Esophagus mucosa (tissue), 1 donor: ENCODE measurements around the gene PYDC1. TPM values are rescaled to one million over a fixed set of nuclear protein-coding genes. Genes with fewer than 3 reads are reported as not detected.
"Not testable (repeated sequence)": the region's sequence is repeated elsewhere in the genome, so short reads cannot be mapped to it uniquely, and the experiment has no call there.

ENCODE experiments used
- ATAC-seq: fragments of 200-7000 bp; cut with Tn5 transposase; one replicate; pipeline ENCODE4 v1.9.1; 2020
- total RNA-seq: library from RNA; stranded (reverse); gene quantifications from one replicate; pipeline ENCODE4 v1.2.4, GENCODE V29; 2023
- donor health status: DM: yes; HTN: yes; CAD: no.

Gene PYDC1
- not detected for total RNA-seq

GRCh38 chr16:31216422-31217135 is at the start of gene PYDC1:
Gene PYDC1 (minus strand): TSS chr16:31217135. CDS start chr16:31217028, 107 bp downstream.
- peak; percentile 13 for ATAC-seq

- ATAC-seq, result peak; percentile 92
Observed at GRCh38 chr16:31265329-31266245, 48.7 kb upstream of the PYDC1 start.

- no peak for ATAC-seq
Observed at GRCh38 chr16:31262084-31262483, 45.1 kb upstream of the PYDC1 start.

DNA sequence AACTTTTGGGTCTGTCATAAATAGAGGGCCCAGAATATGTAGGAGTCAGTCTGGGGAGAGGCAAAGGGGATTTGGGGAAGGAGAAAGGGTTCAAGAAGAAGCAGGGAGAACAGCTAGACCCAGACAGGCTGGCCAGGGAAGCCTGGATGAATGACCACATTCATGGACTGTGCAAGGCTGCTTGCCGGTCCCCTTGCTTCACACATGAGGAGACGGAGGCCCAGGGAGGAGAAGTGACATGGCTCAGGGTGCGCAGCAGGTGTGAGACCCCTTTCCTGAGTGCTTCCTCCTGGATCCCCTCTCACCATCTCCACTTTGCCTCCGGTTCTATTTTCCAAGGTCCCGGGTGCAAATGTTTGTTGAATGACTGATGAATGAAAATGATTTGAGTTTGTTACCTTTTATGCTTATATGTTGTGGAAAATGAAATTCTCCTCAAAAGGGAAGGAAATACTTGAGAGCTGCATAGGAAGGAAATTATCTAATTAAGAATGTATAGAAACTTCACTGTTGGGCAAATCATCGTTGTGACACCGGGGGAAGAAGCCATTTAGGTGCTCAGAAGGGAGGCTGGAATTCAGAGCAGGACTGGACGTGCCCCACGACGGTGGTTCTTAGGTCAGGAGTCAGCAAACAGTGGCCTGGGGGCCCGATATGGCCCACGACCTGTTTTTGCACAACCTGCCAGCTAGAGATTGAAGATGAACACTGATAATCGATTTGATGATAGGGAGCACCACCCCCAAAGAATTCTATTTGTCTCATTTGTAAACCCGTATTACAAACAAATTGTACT is 43.4 kb upstream of the PYDC1 start:
- ATAC-seq, result no peak

DNA sequence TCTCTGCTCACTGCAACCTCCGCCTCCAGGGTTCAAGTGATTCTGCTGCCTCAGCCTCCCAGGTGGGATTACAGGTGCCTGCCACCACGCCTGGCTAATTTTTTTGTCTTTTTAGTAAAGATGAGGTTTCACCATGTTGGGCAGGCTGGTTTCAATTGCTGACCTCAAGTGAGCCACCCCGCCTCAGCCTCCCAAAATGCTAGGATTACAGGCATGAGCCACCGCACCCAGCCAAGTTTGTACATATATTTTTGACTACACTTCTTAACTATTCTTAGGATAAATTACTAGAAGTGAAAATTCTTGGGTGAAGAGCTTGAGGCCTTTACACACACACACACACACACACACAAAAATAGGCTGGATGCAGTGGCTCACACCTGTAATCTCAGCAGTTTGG is 41.4 kb upstream of the PYDC1 start:
- ATAC-seq, result no peak

GRCh38 chr16:31256466-31256865 is 39.5 kb upstream of the PYDC1 start:
- no peak for ATAC-seq

GRCh38 chr16:31253642-31254045 is 36.7 kb upstream of the PYDC1 start:
- ATAC-seq, result peak; percentile 78

GRCh38 chr16:31251435-31251834 is 34.5 kb upstream of the PYDC1 start:
- no peak for ATAC-seq

DNA sequence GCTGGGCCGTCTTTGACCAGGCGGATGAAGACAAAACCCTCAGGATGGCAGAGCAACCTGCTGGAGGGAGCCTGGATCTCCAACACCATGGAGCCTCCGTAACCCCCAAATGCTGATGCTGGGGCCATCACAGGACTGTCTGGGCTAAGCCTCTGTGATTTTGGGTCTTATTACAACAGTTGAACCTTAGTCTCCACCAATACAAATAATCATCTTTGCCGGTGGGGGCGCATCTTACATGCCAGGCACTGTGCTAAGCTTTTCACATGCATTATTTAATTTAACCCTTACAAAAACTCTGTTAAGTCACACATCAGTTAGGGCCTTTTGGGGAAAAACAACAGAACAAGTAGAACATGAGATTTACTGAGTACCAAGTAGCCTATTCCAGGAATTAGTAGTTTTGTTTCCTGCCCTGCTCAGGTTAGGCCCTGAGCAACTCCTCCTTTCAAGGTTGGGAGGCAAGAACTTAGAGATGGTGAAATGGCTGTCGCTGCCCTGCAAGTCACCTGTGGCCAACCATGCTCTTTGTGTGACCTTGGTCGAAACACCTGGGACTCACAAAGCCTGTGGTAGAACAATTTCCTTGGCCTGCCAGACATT is 33.9 kb upstream of the PYDC1 start:
- ATAC-seq, result no peak

DNA sequence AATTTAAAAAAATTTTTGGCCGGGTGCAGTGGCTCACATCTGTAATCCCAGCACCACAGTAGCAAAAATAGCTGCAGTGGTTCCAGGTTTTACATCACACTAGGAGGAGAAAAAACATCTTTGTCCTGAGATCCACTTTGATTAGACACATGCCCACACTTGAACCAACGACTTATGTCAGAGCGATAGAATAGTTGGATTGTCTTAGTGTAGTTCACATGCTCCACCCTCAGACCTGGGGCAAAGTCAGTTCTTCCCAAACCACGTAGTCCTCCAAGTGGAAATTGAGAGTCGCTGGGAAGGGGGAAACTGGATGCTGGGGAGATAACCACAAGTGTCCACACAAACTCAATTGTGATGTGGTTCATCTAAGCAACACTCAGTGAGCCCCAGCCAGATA is 31.4 kb upstream of the PYDC1 start:
- peak; percentile 74 for ATAC-seq

DNA sequence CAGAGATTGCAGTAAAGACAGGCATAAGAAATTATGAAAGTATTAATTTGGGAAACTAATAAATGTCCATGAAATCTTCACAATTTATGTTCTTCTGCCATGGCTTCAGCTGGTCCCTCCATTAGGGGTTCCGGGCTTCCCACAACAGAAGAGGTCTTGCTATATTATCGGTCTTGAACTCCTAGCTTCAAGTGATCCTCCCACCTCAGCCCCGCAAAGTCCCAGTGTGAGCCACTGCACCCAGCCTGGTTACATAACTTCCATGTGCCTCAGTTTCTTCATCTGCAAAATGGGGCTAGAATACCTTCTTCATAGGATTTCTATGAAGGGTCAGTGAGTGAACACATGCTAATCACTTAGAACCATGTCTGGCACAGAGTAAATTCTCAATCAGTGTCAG is 29.4 kb upstream of the PYDC1 start:
- ATAC-seq, result no peak

GRCh38 chr16:31245598-31245997 is 28.7 kb upstream of the PYDC1 start:
- not testable (repeated sequence) for ATAC-seq

GRCh38 chr16:31243734-31244670 is 27.1 kb upstream of the PYDC1 start:
- no peak for ATAC-seq

GRCh38 chr16:31242206-31242605 is 25.3 kb upstream of the PYDC1 start:
- ATAC-seq, result peak; percentile 82

DNA sequence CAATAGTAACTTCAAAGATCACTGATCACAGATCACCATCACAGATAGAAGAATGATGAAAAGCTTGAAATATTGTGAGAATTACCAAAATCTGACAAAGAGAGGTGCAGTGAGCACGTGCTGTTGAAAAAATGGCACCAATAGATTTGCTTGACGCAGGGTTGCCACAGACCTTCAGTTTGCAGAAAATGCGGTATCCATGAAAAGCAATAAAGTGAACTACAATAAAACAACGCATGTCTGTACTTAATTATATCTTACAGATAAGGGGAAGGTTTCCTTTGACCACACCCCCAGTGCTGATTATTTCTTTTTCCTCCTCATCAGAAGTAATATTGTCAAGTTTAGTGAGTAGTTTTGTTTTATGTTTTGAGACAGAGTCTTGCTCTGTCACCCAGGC is 21.1 kb upstream of the PYDC1 start:
- no peak for ATAC-seq

DNA sequence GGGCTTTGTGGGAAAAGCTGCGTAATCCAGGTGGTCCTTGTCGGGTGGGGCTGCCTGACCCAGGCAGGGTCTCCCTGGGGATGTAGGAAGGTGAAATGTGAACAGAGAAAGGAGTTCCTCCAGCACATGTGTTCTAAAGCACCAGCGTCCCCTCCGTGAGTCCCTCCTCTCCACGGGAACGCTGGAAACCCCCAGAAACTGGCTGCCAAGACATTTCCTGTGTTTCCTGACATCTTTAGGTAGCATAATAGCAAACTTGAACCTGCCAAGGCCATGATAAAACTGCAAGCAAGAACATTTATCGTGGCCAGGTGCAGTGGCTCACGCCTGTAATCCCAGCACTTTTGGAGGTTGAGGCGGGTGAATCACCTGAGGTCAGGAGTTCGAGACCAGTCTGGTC is 12.6 kb upstream of the PYDC1 start:
- ATAC-seq, result no peak

DNA sequence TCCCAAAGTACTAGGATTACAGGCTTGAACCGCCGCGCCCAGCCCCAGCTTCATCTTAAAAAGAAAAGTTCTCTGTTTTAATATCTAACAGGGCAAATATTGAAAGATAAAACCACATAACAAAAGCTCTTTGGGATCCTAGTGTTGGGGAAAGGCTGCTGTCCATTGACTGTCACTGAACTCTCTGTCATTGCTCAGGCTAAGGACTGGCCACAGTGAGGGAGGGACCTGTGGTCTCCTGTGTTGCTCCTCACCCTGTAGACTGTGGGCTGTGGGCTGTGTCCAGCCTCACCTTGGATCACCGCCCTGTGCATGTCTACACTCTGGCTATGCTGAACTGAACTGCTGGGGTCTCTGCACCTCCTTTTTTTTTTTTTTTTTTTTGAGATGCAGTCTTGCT is 11.3 kb upstream of the PYDC1 start:
- ATAC-seq, result peak; percentile 32

DNA sequence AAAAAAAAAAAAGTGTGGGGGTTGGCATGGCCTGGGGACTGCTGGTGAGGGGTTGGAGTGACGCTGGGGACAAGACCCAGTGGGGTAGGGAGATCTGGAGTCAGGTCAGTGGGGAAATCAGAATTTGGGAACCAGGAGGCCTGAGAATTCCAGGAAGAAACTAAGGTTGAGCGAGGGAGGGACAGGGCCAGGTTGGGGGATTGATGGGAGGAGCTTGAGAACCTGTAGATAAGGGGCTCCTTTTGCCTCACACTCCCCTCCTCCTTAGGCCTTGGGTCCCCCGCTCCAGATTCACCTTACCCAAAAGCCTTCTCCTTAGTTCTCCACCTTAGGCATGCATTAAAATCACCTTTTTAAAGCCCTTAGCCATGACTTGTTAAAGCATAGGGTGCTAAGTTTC is 8.3 kb upstream of the PYDC1 start:
- no peak for ATAC-seq

- no peak for ATAC-seq
Observed at GRCh38 chr16:31224092-31224955, 7.4 kb upstream of the PYDC1 start.

GRCh38 chr16:31223044-31223443 is 6.1 kb upstream of the PYDC1 start:
- no peak for ATAC-seq
